ENCODE results near the gene KIRREL3. TPM values are rescaled to one million over a fixed set of nuclear protein-coding genes. Genes with fewer than 3 reads are reported as not detected.
A peak's percentile ranks its signal among the peaks of the same experiment; 100 is the strongest.
"Not testable (repeated sequence)": the region's sequence is repeated elsewhere in the genome, so short reads cannot be mapped to it uniquely, and the experiment has no call there.

KIRREL3 gene
- total RNA-seq, 1 experiment from 2014 or later = 0.44 TPM

- H3K9me2 ChIP-seq (replicated peaks; ENCODE audit: low read length) = no peaks in the 10 kb centered on the region
- TF ChIP-seq EZH2phosphoT487 (IDR thresholded peaks at IDR 0.05; ENCODE audit: borderline replicate concordance, low read length) (no peak), EZH2 (IDR thresholded peaks at IDR 0.05; ENCODE audit: low read length, unreplicated experiment) (no peak)
- TF ChIP-seq, protein P1, sequence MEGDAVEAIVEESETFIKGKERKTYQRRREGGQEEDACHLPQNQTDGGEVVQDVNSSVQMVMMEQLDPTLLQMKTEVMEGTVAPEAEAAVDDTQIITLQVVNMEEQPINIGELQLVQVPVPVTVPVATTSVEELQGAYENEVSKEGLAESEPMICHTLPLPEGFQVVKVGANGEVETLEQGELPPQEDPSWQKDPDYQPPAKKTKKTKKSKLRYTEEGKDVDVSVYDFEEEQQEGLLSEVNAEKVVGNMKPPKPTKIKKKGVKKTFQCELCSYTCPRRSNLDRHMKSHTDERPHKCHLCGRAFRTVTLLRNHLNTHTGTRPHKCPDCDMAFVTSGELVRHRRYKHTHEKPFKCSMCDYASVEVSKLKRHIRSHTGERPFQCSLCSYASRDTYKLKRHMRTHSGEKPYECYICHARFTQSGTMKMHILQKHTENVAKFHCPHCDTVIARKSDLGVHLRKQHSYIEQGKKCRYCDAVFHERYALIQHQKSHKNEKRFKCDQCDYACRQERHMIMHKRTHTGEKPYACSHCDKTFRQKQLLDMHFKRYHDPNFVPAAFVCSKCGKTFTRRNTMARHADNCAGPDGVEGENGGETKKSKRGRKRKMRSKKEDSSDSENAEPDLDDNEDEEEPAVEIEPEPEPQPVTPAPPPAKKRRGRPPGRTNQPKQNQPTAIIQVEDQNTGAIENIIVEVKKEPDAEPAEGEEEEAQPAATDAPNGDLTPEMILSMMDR (conservative IDR thresholded peaks at IDR 0.05; ENCODE audit: low read depth, low read length) = no peak
- H3K9ac ChIP-seq (ENCODE audit: low read length) = 0 out of 2 replicates have a peak overlapping the region, but pooled peaks have one; percentile 14
- no peak overlapping the region for H3K4me3 ChIP-seq (ENCODE audit: low read length)
- ChIA-PET CTCF (no interaction called here), POLR2A (ENCODE audit: unreplicated experiment) (no interaction called here)
- H3K9me3 ChIP-seq (ENCODE audit: low read length) = no peaks in the 10 kb centered on the region
- ATAC-seq (no peak), DNase-seq (no peak)
- H2AFZ ChIP-seq (ENCODE audit: low read length) = no peak overlapping the region
- TSS peak; percentile 83 for BruUV-seq (replicated peaks)
- peaks cover 56% of the 10 kb centered on the region for H3K4me1 ChIP-seq (ENCODE audit: insufficient read depth, low read length)
- no peaks in the 10 kb centered on the region for H3K27me3 ChIP-seq (ENCODE audit: low read length)
- peak overlapping the region; percentile 23; the same call in 1 of the 2 replicates for H3K4me2 ChIP-seq (ENCODE audit: low read length)
- intact Hi-C loops (cut with micrococcal nuclease) = no loop called here
- peaks cover 74% of the 10 kb centered on the region for H3K79me2 ChIP-seq (ENCODE audit: low read length)
- no peaks in the 10 kb centered on the region for H4K20me1 ChIP-seq (ENCODE audit: low read length)
- H3F3A ChIP-seq (ENCODE audit: low read length, unreplicated experiment) = no peaks in the 10 kb centered on the region
- H3K36me3 ChIP-seq (ENCODE audit: low read depth, low read length) = no peaks in the 10 kb centered on the region; the same call in 1 of the 2 replicates
- H3K27ac ChIP-seq (ENCODE audit: low read length) = peak overlapping the region; percentile 61
Observed at GRCh38 chr11:126383339-126384335, 616.9 kb downstream of the KIRREL3 start.

- CTCF ChIA-PET; POLR2A ChIA-PET (ENCODE audit: unreplicated experiment); H3K4me3 ChIP-seq (ENCODE audit: low read length); BruUV-seq (replicated peaks); H4K20me1 ChIP-seq (ENCODE audit: low read length); H3K36me3 ChIP-seq (ENCODE audit: low read depth, low read length); intact Hi-C loops (cut with micrococcal nuclease); H3F3A ChIP-seq (ENCODE audit: low read length, unreplicated experiment); H3K9ac ChIP-seq (ENCODE audit: low read length); H3K9me3 ChIP-seq (ENCODE audit: low read length); H3K9me2 ChIP-seq (replicated peaks; ENCODE audit: low read length); H3K27me3 ChIP-seq (ENCODE audit: low read length); H2AFZ ChIP-seq (ENCODE audit: low read length): not testable (repeated sequence)
- peak overlapping the region; percentile 61 for H3K27ac ChIP-seq (ENCODE audit: low read length)
- H3K79me2 ChIP-seq (ENCODE audit: low read length) = peaks cover 74% of the 10 kb centered on the region
- H3K4me1 ChIP-seq (ENCODE audit: insufficient read depth, low read length) = peaks cover 51% of the 10 kb centered on the region
- H3K4me2 ChIP-seq (ENCODE audit: low read length) = peak overlapping the region; percentile 40; the same call in 1 of the 2 replicates
- ATAC-seq (peak; percentile 3; the same call in 1 of the 2 replicates), DNase-seq (peak; percentile 39)
Observed at GRCh38 chr11:126382641-126383040, 617.9 kb downstream of the KIRREL3 start.

GRCh38 chr11:126381960-126382359 lies 618.6 kb downstream of the KIRREL3 start:
- H4K20me1 ChIP-seq (ENCODE audit: low read length); H3K9me2 ChIP-seq (replicated peaks; ENCODE audit: low read length); H3K4me3 ChIP-seq (ENCODE audit: low read length); POLR2A ChIA-PET (ENCODE audit: unreplicated experiment); H3K9me3 ChIP-seq (ENCODE audit: low read length); CTCF ChIA-PET; H3K27ac ChIP-seq (ENCODE audit: low read length); H3K27me3 ChIP-seq (ENCODE audit: low read length); H3F3A ChIP-seq (ENCODE audit: low read length, unreplicated experiment); H3K4me2 ChIP-seq (ENCODE audit: low read length); DNase-seq; ATAC-seq; intact Hi-C loops (cut with micrococcal nuclease); H2AFZ ChIP-seq (ENCODE audit: low read length); H3K36me3 ChIP-seq (ENCODE audit: low read depth, low read length); BruUV-seq (replicated peaks); H3K9ac ChIP-seq (ENCODE audit: low read length): not testable (repeated sequence)
- Histone ChIP-seq H3K79me2 (ENCODE audit: low read length) (peaks cover 73% of the 10 kb centered on the region), H3K4me1 (ENCODE audit: insufficient read depth, low read length) (peaks cover 44% of the 10 kb centered on the region)

Measured in PC-3 (cell line).